ENCODE data around the gene TAS2R41. TPM values are rescaled to one million over a fixed set of nuclear protein-coding genes. Genes with fewer than 3 reads are reported as not detected.

The TAS2R41 gene
- total RNA-seq, 4 donors from 2014 or later: 0.78 TPM; not detected in 3

GRCh38 chr7:143514487-143514886, 36.8 kb downstream of the TAS2R41 start:
- intact Hi-C loops (cut with DNase I; ENCODE audit: low total_unique reads): no loop called here
- DNase-seq (ENCODE audit: low spot score in 2 of 2): no peak
- TF ChIP-seq POLR2A (IDR thresholded peaks at IDR 0.05) (no peak), CTCF (IDR thresholded peaks at IDR 0.05) (no peak)
- no peak overlapping the region for H3K4me3 ChIP-seq (ENCODE audit: low read depth, poor library complexity, severe bottlenecking)
- 75 to 77% methylated on average over 2 of the region's 2 CpGs for WGBS, 2 donors

- intact Hi-C loops (cut with DNase I; ENCODE audit: low total_unique reads): no loop called here
- WGBS, 2 donors: 60 to 63% methylated on average over 3 of the region's 3 CpGs
- H3K4me3 ChIP-seq (ENCODE audit: low read depth, poor library complexity, severe bottlenecking): no peak overlapping the region
- no peak for DNase-seq (ENCODE audit: low spot score in 2 of 2)
- no peak for TF ChIP-seq CTCF (IDR thresholded peaks at IDR 0.05)
- no peak for TF ChIP-seq POLR2A (IDR thresholded peaks at IDR 0.05)
Measured at GRCh38 chr7:143514995-143515735, 37.5 kb downstream of the TAS2R41 start.

GRCh38 chr7:143516981-143517380, 39.3 kb downstream of the TAS2R41 start:
- WGBS, 2 donors: 83 to 93% methylated on average over 2 of the region's 2 CpGs

GRCh38 chr7:143518521-143518920, 40.8 kb downstream of the TAS2R41 start:
- TF ChIP-seq CTCF (IDR thresholded peaks at IDR 0.05) (no peak), POLR2A (IDR thresholded peaks at IDR 0.05) (no peak)
- WGBS, 2 donors: 50 to 56% methylated on average over 4 of the region's 4 CpGs
- intact Hi-C loops (cut with DNase I; ENCODE audit: low total_unique reads): no loop called here
- H3K4me3 ChIP-seq (ENCODE audit: low read depth, poor library complexity, severe bottlenecking): no peak overlapping the region
- no peak for DNase-seq (ENCODE audit: low spot score in 2 of 2)

More at GRCh38 chr7:143516981-143517380, 39.3 kb downstream of the TAS2R41 start:
- intact Hi-C loops (cut with DNase I; ENCODE audit: low total_unique reads): no loop called here
- DNase-seq (ENCODE audit: low spot score in 2 of 2): no peak
- no peak overlapping the region for H3K4me3 ChIP-seq (ENCODE audit: low read depth, poor library complexity, severe bottlenecking)
- TF ChIP-seq POLR2A (IDR thresholded peaks at IDR 0.05) (no peak), CTCF (IDR thresholded peaks at IDR 0.05) (no peak)

- H3K4me3 ChIP-seq (ENCODE audit: low read depth, poor library complexity, severe bottlenecking): no peak overlapping the region
- 90 to 93% methylated on average over 11 of the region's 11 CpGs for WGBS, 2 donors
- intact Hi-C loops (cut with DNase I; ENCODE audit: low total_unique reads): no loop called here
- TF ChIP-seq CTCF (IDR thresholded peaks at IDR 0.05) (no peak), POLR2A (IDR thresholded peaks at IDR 0.05) (no peak)
- DNase-seq (ENCODE audit: low spot score in 2 of 2): no peak
Measured at GRCh38 chr7:143518941-143519340, 41.3 kb downstream of the TAS2R41 start.

Measured in lower leg skin (tissue), 4 donors.